GM19239 (cell line): ENCODE results near the gene DMAP1.
"Not testable (repeated sequence)": the region's sequence is repeated elsewhere in the genome, so short reads cannot be mapped to it uniquely, and the experiment has no call there.

Experiments used
- DNase-seq: peaks from one replicate; pipeline ENCODE4 v3.0.0; 2011; ENCODE audit warnings: low spot score; ENCODE audit not compliant: insufficient read length
- FAIRE-seq: peaks from 2 replicates; lab custom pipeline; 2011; peaks lifted over from hg19 to GRCh38; lab: Jason Lieb, UNC

The DMAP1 gene, protein sequence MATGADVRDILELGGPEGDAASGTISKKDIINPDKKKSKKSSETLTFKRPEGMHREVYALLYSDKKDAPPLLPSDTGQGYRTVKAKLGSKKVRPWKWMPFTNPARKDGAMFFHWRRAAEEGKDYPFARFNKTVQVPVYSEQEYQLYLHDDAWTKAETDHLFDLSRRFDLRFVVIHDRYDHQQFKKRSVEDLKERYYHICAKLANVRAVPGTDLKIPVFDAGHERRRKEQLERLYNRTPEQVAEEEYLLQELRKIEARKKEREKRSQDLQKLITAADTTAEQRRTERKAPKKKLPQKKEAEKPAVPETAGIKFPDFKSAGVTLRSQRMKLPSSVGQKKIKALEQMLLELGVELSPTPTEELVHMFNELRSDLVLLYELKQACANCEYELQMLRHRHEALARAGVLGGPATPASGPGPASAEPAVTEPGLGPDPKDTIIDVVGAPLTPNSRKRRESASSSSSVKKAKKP

DNA sequence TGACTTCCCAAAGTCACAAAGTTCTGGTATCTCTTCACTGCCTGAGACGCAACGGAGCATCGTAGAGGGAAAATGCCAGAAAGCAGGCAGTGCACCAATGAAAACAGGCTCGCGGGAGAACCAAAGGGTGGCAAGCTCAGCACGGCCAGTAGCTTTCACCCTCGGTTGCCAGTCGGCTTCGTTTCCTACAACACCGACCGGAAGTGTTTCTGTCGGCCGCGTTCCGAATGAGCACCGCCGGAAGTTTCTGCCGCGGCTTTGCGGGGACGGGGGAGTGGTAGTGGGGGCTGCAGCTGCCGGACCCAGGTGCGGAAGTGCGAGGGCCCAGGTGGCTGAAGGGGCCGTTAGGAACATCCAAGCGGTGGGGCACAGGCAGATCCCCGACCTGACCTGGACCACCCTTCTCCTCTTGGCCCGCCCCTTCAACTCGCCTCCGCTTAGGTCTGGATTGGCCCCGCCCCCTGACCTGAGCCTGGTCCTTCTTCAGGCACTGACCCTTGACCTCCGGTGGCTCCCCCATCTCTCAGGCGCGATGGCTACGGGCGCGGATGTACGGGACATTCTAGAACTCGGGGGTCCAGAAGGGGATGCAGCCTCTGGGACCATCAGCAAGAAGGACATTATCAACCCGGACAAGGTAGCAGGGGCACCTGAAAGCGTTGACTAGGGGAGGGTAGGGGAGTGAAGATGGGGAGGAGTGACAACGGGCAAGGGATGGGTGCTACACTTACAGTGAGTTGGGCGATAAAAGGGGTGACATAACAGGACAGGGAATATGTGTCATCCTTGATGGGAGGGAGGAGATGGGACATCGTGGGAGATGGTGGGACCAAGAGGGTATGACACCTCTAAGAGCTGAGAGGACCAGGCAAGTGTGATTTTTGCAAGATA lies at the start of gene DMAP1:
Gene DMAP1 (plus strand): TSS at position 250 of the 891 bp plus-strand sequence. CDS start 283 bp downstream, at position 533.
- peak; percentile 90 for FAIRE-seq

DNA sequence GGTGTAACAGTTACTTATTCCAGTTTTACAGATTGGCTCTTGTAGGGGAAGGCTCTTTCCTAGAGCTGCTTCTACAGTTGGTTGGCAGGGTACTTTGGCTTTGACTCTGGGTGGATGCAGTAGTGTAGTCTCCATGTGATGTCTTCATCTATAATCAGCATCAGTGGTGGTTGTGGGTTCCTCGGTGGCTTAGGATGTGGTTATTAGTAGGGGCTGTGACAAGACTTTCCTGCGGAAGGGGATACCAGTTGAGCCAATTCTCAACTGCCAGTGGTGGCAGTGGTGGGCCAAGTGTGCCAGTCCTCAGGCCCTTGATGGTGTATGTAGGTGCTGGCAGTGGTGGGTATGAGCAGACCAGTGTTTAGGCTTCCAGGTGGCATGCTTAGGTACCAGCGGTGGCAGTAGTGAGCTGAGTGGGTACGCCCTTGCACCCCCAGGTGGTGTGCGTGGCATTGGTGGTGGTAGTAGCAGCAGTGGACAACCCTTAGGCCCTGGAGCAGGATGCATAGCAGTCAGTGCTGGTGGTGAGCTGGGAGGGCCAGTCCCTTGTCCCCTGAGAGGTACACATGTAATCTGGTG lies 44.7 kb upstream of the DMAP1 start:
- FAIRE-seq (no peak), DNase-seq (no peak)

More for the DNA sequence above, at the start of gene DMAP1:
- peak; percentile 44 for DNase-seq

GRCh38 chr1:44170281-44170823 lies 42.9 kb upstream of the DMAP1 start:
- DNase-seq: no peak

DNA sequence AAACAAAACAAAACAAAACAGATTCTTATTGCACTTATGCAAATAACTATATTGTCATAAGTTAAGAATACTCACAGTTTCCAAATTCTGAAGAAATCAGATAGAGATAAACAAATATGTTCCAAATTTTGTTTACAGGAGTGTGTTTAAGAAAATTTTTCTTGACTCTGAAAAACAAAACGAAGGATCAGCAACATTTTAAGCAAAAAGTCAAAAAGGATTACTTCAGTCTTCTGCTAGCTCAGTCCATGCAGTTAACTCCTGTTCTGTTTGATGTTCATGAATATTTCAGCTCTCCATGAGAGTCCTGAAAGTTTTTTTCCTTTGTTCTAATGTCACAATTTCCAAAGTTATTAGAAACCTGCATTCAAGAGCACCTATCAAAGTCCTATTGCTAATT lies 38.6 kb upstream of the DMAP1 start:
- DNase-seq: no peak
- FAIRE-seq: no peak

More at GRCh38 chr1:44170281-44170823, 42.9 kb upstream of the DMAP1 start:
- FAIRE-seq: no peak

- DNase-seq (no peak), FAIRE-seq (no peak)
Observed at GRCh38 chr1:44200336-44200735, 12.9 kb upstream of the DMAP1 start.

DNA sequence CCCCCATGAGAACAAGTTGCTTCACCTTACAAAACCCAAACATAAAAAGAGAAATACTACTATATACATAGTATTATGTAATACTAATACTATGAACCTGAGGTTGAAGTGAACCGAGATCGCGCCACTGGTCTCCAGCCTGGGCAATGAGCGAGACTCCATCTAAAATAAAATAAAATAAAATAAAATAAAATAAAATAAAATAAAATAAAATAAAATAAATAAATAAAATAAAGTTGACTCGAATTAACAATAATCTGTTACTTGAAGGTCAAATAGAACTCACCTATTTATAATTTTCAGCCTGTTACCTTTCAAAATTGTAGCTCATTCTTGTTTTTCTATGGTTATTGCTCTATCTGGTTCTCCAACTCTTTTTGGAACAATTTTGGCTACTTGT lies 6.7 kb upstream of the DMAP1 start:
- DNase-seq: not testable (repeated sequence)

GRCh38 chr1:44208226-44208625 lies 5.0 kb upstream of the DMAP1 start:
- FAIRE-seq (no peak), DNase-seq (no peak)

More for the DNA sequence above, 6.7 kb upstream of the DMAP1 start:
- not testable (repeated sequence) for FAIRE-seq

DNA sequence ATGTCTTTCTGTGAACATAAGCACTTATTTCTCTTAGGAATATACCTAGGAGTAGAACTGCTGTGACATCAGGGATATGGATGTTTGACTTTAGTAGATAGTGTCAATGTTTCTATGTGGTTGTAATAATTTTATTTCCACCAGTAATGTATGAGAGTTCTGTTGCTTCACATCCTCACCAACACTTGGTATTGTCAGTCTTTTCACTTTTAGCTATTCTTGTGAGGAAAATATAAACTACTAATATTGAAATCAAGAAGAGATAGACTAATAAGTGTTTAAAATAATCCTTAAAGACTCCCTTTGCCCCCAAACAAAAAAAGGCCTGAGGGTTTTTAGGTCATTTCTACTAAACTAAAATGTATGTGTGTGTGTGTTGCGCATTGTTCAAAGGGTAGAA lies 2.7 kb upstream of the DMAP1 start:
- DNase-seq: no peak
- no peak for FAIRE-seq

DNA sequence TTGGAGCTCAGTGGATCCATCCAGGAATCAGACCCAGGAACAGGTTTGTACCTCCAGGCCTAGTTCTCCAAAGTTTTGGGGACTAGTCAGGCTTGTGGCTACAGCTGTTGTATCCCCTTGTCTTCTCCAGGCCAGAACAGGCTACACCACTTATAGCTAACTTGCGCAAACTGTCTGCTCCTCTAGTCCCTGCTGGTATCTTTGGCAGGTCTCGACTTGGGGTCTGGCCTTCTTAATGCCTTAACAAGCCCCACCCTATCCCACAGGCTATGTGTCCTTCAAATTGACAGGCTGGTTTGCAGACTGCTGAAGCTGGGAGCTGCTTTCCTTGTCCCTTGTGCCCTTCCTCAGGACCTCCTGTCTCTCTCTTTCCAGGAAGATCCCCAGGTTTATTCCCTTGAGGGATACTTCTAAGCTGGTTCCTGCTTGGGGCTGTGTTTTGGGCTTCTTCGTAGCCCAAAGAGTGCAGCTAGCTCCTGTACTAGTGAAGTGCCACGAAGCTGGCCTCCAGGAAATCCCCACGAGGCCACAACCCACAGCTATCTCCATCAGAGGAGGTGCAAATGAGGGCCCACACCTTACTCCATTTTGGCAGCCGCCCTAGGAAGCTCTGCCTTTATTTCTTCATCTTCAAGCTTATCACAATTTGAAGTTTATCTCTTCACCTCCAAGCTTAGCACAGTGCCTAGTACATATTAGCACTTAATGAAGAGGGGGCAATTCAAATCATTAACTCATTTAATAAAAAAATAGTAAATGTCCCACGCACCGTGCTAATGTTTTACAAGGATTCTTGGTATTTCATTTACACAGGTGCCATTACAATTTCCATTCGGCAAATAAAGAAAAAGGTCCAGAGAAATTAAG lies 683 bp upstream of the DMAP1 start:
- DNase-seq (no peak), FAIRE-seq (peak; percentile 18)

DNA sequence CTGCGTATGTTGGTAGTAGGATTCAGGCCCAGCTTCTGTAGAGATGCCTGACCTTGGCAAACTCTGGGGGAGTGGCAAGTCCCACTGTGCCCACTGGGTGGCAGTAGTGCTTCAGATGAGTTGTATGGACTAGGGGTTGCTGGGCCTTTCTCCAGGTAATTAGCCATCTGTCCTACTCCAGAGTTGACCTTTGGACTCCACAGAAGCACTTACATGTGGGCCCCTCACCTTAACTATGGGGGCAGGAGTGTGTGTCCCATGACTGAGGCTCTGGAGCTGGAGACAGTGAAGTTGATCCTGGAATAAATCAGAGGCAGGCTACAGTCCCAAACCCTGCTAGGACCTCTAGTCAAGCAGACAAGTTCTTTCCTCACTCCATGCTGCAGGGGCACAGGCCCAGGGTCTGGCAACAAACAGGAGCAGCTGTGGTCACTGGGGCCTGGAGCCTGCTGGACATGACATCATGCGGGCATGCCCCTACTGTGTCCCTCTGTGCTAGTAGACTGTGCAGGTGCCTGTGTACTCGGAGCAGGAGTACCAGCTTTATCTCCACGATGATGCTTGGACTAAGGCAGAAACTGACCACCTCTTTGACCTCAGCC lies 4.6 kb downstream of the DMAP1 start:
- FAIRE-seq (peak; percentile 90), DNase-seq (peak; percentile 60)

DNA sequence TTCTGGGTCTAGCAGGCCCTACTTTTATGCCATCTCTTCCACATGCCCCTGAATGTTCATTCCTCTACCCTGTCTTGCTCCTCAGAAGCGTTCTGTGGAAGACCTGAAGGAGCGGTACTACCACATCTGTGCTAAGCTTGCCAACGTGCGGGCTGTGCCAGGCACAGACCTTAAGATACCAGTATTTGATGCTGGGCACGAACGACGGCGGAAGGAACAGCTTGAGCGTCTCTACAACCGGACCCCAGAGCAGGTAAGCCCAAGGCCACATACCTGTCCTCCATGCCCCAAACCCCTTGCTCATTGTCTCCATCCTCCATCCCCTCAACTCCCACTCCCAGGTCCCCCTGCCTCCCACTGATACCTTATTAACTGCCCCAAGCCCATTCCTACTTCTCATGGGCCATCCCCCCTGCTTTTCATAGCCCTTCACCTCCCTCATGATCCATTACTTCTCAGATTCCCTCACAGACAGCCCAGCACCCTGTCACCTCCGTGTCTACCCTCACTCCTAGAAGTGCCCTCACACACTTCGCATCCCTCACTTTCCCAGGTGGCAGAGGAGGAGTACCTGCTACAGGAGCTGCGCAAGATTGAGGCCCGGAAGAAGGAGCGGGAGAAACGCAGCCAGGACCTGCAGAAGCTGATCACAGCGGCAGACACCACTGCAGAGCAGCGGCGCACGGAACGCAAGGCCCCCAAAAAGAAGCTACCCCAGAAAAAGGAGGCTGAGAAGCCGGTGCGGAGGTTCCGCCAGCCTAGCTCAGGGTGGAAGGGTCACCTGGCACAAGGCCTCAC lies 5.4 kb downstream of the DMAP1 start:
- DNase-seq (no peak), FAIRE-seq (no peak)

- FAIRE-seq (no peak), DNase-seq (no peak)
Observed at GRCh38 chr1:44219301-44219626, 6.0 kb downstream of the DMAP1 start.

GRCh38 chr1:44220001-44220751 lies 6.9 kb downstream of the DMAP1 start:
- FAIRE-seq (no peak), DNase-seq (no peak)

DNA sequence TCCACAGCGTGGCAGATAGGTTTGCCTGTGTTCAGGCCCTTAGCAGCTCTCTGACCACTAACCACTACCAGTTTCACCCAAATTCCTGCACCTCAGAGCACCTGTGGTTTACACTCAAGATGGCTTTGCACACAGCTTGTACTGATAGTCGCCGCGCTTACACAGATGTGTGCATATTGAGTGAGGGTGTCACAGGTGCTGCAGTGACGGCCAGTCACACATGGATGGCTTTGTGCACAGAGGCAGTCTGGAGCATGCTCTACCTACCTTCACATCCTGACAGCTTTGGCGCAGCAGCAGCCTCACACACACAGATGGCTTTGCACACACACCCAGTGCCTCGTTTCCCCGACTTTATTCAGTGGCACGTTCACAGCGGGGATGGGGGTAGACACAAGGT lies 7.5 kb downstream of the DMAP1 start:
- FAIRE-seq: no peak
- DNase-seq: no peak

- FAIRE-seq (no peak), DNase-seq (no peak)
Observed at GRCh38 chr1:44221769-44222168, 8.5 kb downstream of the DMAP1 start.

GRCh38 chr1:44222397-44223186 lies 9.3 kb downstream of the DMAP1 start:
- FAIRE-seq: no peak
- no peak for DNase-seq

DNA sequence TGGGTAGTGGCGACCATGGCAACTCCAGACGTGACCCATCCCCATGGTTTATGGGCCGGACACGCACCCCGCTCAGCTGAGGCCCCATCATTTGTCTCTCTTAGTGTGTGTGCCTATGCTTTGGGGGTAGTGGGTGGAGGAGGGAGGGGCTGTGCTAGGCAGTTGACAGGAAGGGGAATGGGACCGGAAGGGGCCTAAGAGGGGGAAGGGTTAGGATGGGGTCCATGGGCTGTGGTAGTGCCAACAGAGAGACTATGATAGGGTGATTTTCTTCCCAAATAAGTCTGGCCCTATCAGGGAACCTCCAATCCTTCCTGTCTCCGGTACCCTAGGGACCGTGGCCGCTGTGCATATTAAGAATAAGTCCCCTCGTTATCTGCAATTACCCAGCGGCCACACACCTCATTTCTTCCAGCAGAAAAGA lies 9.9 kb downstream of the DMAP1 start:
- no peak for DNase-seq
- FAIRE-seq: no peak
